ENCODE data around the gene ENTHD1. TPM values are rescaled to one million over a fixed set of nuclear protein-coding genes. Genes with fewer than 3 reads are reported as not detected.

Gene ENTHD1
- total RNA-seq, 1 donor from 2014 or later, result not detected

DNA sequence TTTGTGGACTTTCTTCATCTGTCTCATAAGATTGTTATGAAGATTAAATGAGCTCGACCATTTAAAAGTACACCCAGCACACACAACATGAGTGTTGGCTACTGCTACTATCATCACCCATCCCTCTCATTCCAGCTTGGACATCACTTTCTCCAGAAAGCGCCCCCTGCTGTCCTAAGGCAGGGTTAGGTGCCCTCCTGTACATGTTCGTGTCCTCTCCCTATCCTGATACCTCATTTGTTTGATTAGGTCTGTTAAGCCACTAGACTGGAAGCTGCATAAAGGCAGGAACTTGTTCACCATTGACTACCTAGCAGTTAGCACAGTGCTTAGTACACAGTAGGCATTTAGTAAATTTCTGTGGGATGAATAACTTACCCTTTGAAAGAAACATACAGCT lies 85.5 kb downstream of the ENTHD1 start:
- no peak for DNase-seq (ENCODE audit: low spot score)
- intact Hi-C loops (cut with DNase I), result no loop called here

DNA sequence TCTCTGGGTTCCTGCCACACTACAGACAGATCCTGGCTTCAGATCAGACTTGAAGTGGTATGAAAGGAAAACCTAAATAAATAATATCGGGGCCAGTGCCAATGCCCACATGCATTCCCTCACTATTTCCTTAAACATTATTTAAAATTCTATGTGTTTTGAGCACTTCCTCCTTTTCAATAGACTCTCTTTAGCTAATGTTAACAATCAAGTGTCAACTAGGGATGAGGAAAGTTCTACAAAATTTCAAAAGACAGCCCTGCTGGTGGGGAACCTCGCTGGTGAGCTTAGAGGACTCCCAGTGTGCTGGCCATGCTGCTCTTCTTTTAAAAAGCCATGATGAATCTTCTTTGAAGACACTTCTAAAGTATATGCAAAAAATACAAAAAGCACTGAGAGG lies 87.5 kb downstream of the ENTHD1 start:
- intact Hi-C loops (cut with DNase I), result no loop called here

DNA sequence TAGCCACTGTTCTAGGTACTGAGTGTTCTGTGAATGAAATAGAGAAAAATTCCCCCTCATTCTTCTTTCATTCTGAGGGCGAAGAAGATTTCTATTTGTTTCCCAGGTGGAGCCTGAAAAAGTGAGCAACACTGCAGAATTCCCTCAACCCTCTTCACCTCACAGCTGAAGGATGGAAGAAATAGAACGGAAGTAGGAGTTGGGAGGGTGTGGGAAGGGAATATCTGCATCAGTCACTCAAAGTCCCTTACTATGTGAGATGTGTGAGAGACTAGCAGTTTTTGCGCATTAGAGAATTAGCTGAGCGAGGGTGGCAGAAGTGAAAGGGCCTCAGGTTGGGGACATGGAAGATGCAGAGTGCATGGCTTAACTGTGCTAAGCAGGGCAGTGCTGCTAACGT lies 88.4 kb downstream of the ENTHD1 start:
- intact Hi-C loops (cut with DNase I), result no loop called here
- no peak for DNase-seq (ENCODE audit: low spot score)

More for the DNA sequence above, 87.5 kb downstream of the ENTHD1 start:
- DNase-seq (ENCODE audit: low spot score), result no peak

DNA sequence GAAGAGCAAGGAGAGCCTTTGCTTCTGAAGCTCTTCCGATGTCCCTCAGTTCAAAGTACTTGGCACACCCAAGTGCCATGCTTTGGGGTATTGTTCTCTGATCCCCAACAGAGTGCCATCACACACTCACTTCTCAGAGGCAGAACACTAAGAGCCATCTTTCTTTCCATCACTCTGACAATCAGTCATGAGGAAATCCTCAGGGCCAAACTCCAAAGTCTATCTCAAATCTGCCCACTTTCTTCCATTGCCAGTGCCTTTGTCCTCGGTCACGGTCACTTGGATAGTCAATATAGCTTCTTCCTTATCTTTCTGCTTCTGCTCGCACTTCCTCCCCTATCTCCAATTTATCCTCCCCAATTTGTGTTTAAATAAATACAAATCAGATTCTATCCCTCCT lies 90.9 kb downstream of the ENTHD1 start:
- DNase-seq (ENCODE audit: low spot score), result no peak
- intact Hi-C loops (cut with DNase I), result no loop called here

DNA sequence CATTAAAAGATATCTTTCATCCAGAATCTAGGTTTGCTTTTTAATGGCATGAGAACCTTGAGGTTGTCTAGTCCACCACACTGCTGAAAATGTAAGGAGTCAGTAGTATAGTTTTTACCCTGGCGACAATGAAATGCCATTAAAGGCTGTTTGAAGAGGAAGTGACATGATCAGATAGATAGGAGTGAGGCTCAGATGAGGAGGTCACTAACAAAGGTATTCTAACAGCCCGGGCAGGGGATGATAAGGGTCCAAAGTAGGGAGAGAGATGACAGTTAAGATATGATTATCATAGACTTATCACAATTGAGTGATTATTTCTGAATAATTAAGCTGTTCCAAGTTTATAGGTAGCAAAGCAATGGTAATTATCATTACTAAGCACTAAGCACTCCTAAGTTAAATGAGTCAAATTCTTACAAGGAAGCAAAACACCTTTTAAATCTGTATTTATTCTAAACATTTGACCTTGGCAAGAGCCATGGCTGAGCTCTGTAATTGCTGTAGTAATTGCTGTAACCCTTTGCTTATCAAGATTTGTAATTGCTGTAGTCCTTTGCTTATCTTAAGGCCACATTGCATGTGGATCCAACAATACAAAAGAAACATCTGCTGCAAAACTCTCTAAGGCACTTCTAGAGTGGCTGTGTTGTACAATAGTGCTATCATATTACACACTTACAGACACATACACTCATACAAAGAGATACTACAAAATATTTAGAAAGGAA lies 92.6 kb downstream of the ENTHD1 start:
- intact Hi-C loops (cut with DNase I), result no loop called here
- DNase-seq (ENCODE audit: low spot score), result no peak

DNA sequence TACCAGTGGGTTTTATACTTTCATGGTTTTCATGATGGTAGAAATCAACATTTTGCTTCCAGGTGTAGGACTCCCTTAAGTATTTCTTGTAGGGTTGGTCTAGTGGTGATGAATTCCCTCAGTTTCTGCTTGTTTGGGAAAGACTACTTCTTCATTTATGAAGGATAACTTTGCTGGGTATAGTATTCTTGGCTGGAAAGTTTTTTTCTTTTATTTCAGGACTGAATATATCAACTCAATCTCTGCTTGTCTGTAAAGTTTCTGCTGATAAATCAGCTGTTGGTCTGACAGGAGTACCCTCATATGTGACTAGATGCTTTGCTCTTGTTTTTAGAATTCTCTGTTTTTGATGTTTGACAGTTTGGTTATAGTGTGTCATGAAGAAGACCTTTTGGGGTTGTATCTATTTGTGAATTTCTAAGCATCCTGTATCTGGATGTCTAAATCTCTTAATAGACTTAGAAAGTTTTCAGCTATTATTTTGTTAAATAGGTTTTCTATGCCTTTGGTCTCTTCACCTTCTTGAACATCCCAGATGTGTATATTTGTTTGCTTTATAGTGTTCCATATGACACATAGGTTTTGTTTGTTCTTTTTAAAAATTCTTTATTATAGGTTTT lies 95.9 kb downstream of the ENTHD1 start:
- intact Hi-C loops (cut with DNase I), result no loop called here
- DNase-seq (ENCODE audit: low spot score), result no peak

DNA sequence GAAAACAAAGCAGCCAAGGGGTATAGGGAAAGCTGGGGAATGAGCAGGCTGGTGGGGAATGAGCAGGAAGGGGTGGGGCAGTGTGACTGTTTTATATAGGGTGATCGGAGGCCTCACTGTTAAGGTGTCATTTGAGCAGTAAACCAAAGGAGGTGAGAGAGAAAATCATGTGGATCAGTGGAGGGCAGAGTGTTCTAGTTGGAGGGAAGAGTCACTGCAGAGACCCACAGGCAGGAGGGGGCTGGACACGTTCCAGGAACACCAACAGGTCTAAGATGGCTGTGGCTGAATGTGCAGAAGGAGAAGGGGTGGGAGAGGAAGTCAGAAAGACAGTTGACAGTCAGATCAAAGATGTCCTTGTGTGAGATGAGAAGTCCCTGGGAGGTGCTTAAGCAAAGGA lies 103.8 kb downstream of the ENTHD1 start:
- intact Hi-C loops (cut with DNase I), result no loop called here
- DNase-seq (ENCODE audit: low spot score), result no peak

DNA sequence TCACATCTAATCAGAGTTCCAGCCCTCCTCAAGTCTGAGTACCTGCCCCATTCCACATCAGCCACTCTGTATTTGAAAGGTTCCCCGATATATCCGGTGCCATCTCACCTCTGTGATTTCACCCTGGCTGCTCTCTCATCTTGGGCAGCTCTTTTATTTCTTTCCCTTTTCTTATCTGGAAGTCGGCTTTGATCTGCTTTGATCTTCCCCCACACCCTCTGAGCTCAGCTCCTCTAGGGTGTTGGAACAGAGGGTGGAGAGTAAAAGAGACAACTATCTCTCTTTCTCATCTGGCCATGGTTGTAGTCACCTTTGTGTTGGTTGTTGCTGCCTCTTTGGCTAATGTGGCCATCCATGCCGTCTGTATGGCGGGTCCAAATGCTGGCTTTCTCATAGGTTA lies 108.3 kb downstream of the ENTHD1 start:
- intact Hi-C loops (cut with DNase I), result no loop called here
- DNase-seq (ENCODE audit: low spot score), result no peak

DNA sequence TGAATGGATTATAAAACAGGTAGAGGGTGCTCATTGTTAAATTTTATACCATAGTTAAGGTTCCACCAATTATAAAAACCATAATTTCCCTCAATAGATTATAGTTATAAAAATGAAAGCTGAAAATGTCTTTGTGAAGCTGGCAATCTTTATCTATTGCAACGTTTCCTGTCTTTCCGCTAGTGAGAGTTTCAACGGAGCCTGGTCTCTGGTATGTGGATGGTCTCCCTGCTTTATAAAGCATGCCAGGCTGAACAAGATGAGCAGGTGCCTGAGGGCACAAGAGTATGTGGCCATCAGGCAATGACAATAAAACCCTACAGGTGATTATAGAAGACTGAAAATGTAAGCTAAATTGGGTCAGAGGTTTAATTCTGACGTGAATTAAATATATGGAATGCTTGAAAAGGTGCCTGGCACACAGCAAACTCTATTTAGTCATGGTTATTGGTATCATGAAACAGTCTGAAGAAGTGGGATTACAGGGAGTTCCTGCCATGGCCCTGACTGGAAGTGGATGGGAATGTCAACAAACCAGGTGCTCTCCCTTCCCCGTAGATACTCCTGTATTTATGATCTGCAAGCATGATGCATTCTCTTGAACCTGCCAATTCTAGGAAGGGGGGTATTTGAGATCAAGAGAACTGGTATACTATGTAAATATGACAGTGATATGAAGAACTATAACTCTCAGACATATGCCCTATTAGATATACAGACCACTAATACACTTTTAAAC lies 115.7 kb downstream of the ENTHD1 start:
- intact Hi-C loops (cut with DNase I), result no loop called here

DNA sequence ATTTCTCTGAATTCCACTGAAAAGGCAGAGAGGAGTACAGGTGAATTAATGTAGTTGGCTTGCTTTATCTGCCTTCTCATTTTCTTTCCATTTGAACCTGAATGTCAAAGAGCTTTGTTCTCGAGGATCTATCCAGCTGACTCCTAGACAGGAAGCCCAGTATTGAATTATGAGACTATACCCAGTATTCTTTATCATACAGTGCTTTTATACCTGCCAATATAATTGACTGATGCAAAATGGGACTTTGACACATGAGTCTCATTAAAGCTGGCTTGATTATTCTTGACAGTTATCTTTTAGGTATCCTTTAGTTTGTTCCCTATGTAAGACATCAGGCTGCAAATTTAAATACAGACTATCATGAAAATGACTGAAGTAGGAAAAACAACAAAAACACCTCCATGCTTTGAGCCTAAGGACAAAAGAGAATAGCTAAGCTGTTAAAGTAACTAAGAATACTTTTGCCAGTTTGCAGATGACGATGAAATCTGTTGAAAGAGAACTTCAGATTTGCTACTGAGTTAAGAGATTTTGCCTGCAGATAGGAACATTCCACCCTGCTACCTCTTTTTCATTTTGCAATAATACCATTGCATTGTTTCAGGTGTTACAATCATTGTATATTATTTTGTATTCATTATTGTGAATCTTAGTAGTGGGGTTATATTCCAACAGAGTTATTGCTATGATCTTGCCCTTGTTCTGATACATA lies 117.1 kb downstream of the ENTHD1 start:
- intact Hi-C loops (cut with DNase I), result no loop called here
- DNase-seq (ENCODE audit: low spot score), result no peak

More for the DNA sequence above, 115.7 kb downstream of the ENTHD1 start:
- DNase-seq (ENCODE audit: low spot score), result no peak

DNA sequence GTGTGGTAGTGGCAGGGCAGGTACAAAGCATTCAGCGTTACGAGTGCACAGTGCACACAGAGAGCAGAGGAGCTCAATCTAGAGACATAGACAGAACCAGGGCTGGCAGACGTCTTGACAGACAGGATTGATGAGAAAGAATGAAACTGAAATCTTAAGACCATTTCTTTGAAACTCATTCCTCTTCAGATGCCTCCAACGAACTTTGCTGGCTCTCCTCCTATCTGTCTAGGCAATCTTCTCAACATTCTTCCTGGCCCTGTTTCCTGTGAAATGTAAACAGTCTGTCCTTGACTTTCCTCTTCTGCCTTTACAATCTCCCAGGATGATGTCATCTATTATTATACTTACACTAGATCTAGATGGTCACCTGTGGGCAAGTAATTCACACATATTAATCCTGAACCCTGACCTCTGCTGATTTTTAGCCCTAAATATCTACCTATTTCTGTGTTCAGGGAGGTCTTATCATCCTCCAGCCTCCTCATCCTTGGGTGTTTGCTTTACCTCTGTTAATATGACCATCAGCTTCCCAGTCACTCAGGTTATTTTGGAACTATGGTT lies 119.5 kb downstream of the ENTHD1 start:
- no peak for DNase-seq (ENCODE audit: low spot score)
- intact Hi-C loops (cut with DNase I), result no loop called here

DNA sequence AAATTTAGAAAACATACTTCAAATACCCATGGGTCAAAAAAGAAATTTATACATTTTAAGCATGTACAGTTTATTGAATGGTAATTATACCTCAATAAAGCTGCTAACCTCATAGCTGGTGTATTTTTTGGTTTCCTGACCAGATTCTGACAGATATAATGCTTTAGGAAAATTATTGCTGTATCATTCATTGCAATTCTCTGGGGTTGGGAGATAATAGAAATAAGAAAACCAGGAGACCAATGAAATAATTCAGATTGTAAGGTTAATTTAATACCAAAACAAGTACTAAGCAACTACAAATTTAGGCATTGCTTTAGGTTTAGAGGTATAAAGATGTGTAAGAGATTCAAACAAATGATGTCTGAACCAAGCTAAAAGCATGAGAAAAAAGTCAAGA lies 120.1 kb downstream of the ENTHD1 start:
- no peak for DNase-seq (ENCODE audit: low spot score)
- intact Hi-C loops (cut with DNase I), result no loop called here

DNA sequence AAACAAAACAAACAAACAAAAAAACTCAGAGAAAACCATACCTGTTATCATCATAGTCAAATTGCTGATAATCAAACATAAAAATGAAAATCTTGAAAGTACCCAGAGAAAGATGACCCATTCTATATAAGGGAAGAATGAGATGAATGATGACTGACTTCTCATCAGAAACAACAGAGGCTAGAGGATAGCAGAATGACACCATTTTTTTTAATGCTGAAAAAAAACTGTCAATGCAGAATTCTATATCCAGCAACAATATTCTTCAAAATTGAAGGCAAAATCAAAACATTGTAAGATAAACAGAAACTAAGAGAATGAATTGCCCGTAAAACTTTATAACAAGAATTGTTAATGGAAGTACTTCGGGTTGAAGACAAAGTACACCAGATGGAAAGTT lies 122.1 kb downstream of the ENTHD1 start:
- intact Hi-C loops (cut with DNase I), result no loop called here
- no peak for DNase-seq (ENCODE audit: low spot score)

DNA sequence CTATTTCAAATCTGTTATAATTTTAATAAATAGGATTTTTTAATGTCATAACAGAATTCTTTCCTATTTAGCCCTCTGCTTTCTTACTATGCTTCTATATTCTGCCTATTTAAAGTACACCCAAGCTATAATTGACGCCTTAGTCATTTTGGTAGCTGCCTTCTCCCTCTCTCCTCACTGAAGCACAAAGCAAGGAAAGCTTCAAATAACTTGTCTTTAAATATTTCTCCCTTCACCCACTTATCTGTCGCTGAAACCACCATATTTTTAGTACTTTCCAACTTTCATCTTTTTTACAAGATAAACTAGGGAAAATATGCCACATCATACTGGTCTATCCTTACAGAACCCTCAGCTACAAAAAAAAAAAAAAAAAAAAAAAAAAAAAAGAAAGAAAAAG lies 127.9 kb downstream of the ENTHD1 start:
- intact Hi-C loops (cut with DNase I), result no loop called here
- DNase-seq (ENCODE audit: low spot score), result no peak

DNA sequence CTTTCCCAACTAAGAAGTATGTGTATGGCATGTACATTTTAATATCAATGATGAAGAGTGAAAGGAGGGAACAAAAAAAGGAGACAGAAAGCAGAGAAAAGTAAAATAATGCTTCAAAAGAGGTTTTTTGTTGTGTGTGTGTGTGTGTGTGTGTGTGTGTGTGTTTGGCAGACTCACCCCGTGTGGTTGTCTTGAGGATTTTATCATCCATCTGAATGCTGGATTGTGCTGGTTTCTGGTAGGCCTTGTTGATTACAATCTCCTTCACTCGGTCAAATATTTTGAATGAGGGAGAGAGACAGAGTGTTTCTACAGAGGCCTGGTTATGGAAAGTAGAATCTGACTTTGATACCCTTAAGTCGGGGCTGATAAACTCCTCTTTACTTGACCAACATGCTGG lies 128.5 kb downstream of the ENTHD1 start:
- intact Hi-C loops (cut with DNase I), result no loop called here
- no peak for DNase-seq (ENCODE audit: low spot score)

DNA sequence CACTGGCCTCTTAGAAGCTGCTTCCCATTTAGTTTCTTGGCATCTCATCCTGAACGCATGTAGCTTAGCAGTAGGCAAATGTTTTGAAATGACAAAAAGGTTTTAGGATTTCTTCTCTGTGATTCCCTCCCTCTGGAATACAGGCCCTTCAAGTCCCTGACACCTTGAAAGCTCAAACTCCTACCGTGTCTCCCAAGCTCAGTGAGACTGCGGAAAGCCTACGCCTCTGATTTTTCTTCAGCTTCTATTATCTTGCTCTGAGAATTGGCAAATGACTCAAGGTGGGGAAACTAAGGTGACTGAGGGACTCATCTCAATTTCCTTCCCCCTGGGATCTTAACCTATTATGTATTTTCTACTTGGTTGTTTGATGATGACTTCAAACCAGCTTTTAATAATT lies 130.3 kb downstream of the ENTHD1 start:
- intact Hi-C loops (cut with DNase I), result no loop called here
- DNase-seq (ENCODE audit: low spot score), result no peak

DNA sequence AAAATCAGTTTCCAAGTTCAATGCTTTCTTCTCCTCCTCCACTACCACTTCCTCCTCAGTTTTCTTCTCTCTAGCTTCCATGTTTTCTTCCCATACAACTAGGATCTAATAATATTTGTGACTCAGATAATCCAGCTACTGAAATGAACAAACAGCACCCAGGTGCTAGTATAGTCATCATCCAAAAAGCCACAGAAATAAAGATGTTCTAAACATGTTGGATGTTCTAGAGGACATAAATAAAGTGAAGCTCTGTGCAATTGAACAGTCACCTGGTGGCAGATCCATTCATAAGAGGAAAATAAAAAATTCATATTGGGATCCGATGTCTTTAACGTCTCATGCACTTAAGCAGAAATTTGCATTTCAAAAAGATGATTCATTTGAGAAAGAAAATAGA lies 142.8 kb downstream of the ENTHD1 start:
- DNase-seq (ENCODE audit: low spot score), result no peak
- intact Hi-C loops (cut with DNase I), result no loop called here

DNA sequence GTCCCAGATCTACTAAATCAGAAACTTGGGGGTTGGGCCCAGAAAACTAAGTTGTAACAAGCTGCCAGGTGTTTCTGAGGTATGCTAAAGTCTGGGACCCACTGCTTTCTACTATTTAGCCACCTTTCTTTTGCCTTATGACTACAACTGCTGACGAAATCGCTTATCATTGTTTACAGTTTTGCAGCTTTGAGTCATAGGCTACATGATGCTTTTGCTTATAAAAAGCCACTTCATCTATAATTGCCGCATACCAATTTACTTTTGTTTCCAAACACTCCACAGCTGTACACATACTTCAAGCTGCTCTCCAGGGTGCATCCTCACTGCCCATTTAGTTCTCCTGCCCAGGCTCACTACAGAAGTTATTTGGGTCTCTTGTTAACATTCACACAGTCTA lies 144.7 kb downstream of the ENTHD1 start:
- intact Hi-C loops (cut with DNase I), result no loop called here
- DNase-seq (ENCODE audit: low spot score), result no peak

DNA sequence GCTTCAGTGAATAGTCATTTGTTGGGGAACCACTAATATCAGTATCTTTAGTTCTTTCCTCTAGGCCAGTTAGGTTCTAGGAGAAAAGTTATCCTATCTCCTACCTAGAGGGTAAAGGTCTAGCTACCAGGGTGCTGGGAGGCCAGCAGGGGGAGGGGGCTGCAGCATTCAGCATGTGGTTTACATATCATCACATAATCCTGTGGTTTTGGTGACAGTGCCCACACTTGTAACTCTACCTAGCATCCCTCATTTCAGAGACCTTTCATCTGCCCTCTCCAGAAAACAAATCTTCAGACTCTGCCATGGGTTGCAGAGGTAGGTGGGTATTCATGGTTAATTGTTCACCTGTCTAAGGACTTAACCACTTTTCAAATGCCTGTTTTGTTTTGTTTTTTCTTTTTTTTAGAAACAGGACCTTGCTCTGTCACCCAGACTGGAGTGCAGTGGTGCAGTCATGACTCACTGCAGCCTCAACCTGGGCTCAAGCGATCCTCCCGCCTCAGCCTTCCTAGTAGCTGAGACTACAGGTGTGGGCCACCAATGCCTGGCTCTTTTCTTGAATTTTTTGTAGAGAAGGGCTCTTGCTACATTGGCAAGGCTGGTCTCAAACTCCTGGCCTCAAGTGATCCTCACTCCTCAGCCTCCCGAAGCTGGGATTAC lies 146.8 kb downstream of the ENTHD1 start:
- no peak for DNase-seq (ENCODE audit: low spot score)

DNA sequence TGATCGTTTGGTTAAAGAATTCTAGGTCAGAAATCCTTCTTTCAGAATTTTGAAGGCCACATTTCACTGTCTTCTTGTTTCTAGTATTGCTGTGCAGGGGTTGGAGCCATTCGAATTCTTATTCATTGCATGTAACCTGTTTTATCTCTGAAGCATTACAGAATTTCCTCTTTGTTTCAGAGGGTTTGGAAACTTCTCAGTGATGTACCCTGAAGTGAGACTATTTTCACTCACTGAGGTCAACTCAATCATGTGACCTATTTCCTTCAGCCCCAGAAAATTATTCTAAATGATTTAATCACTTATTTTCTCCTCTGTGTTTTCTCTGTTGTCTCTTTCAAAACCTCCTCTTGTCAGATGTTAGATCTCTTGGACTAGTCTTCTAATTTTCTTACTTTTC lies 147.8 kb downstream of the ENTHD1 start:
- no peak for DNase-seq (ENCODE audit: low spot score)
- intact Hi-C loops (cut with DNase I), result no loop called here

More for the DNA sequence above, 146.8 kb downstream of the ENTHD1 start:
- intact Hi-C loops (cut with DNase I), result no loop called here
